Islet of Langerhans (tissue), 1 donor: ENCODE data around the gene CYB5B.

Experiments used
- FAIRE-seq: peaks from one replicate; lab custom pipeline; 2011; peaks lifted over from hg19 to GRCh38; lab: Jason Lieb, UNC

Gene CYB5B

GRCh38 chr16:69486724-69487123 is 62.3 kb downstream of the CYB5B start:
- FAIRE-seq: no peak

- no peak for FAIRE-seq
Measured at GRCh38 chr16:69490707-69491324, 66.4 kb downstream of the CYB5B start.

- no peak for FAIRE-seq
Measured at GRCh38 chr16:69494991-69495392, 70.6 kb downstream of the CYB5B start.

GRCh38 chr16:69495821-69496220 is 71.4 kb downstream of the CYB5B start:
- FAIRE-seq: no peak

GRCh38 chr16:69496376-69496775 is 72.0 kb downstream of the CYB5B start:
- no peak for FAIRE-seq

GRCh38 chr16:69496896-69497295 is 72.5 kb downstream of the CYB5B start:
- no peak for FAIRE-seq

- no peak for FAIRE-seq
Measured at GRCh38 chr16:69497876-69498596, 73.6 kb downstream of the CYB5B start.

GRCh38 chr16:69498926-69499325 is 74.5 kb downstream of the CYB5B start:
- no peak for FAIRE-seq

- no peak for FAIRE-seq
Measured at GRCh38 chr16:69499541-69500230, 75.3 kb downstream of the CYB5B start.

GRCh38 chr16:69500496-69500895 is 76.1 kb downstream of the CYB5B start:
- FAIRE-seq: no peak

- FAIRE-seq: no peak
Measured at GRCh38 chr16:69501956-69502745, 77.7 kb downstream of the CYB5B start.

- no peak for FAIRE-seq
Measured at GRCh38 chr16:69503244-69503643, 78.8 kb downstream of the CYB5B start.

- no peak for FAIRE-seq
Measured at GRCh38 chr16:69508033-69508755, 83.8 kb downstream of the CYB5B start.

GRCh38 chr16:69509125-69509524 is 84.7 kb downstream of the CYB5B start:
- FAIRE-seq: no peak

GRCh38 chr16:69511651-69512050 is 87.2 kb downstream of the CYB5B start:
- no peak for FAIRE-seq

GRCh38 chr16:69513180-69513966 is 89.0 kb downstream of the CYB5B start:
- FAIRE-seq: no peak

- no peak for FAIRE-seq
Measured at GRCh38 chr16:69514356-69514755, 89.9 kb downstream of the CYB5B start.
